Activated CD4-positive, alpha-beta memory T cell treated with anti-CD3 and anti-CD28 coated beads, Interleukin-2, amount 10 ng/mL, durations not matched to agents 7 days and 5 days (primary cell): ENCODE results near the gene ST6GALNAC4. TPM values are rescaled to one million over a fixed set of nuclear protein-coding genes. Genes with fewer than 3 reads are reported as not detected.

Experiments used
- total RNA-seq, 2 experiments: library from RNA; stranded (reverse); gene quantifications; one replicate each; pipeline ENCODE4 v1.2.3, GENCODE V29; 2021

ST6GALNAC4 gene
- total RNA-seq, 2 experiments from 2014 or later: 19.4 to 21.5 TPM

Other genes with a start within 250 kb of the ST6GALNAC4 start
- gene CFAP157, start 210.1 kb downstream of the ST6GALNAC4 start, total RNA-seq: not detected
- gene PTRH1, start 201.4 kb downstream of the ST6GALNAC4 start, total RNA-seq: 10 to 100 TPM; 10.5 to 12.0 TPM
- 1 to 10 TPM; 5.0 to 5.2 TPM for gene TTC16, start 201.0 kb downstream of the ST6GALNAC4 start, total RNA-seq
- gene TOR2A, start 181.7 kb downstream of the ST6GALNAC4 start, total RNA-seq: 10 to 100 TPM; 20.6 to 23.3 TPM
- gene SH2D3C, start 138.4 kb downstream of the ST6GALNAC4 start, total RNA-seq: 10 to 100 TPM; 80.8 to 81.9 TPM
- 100 to 1,000 TPM; 112 to 115 TPM for gene CDK9, start 131.0 kb downstream of the ST6GALNAC4 start, total RNA-seq
- gene FPGS, start 114.2 kb downstream of the ST6GALNAC4 start, total RNA-seq: 10 to 100 TPM; 65.6 to 65.8 TPM
- gene ENG, start 62.4 kb downstream of the ST6GALNAC4 start, total RNA-seq: 10 to 100 TPM; 13.1 to 14.1 TPM
- gene AK1, start 39.4 kb downstream of the ST6GALNAC4 start, total RNA-seq: 10 to 100 TPM; 80.9 to 81.9 TPM
- 100 to 1,000 TPM; 141 to 146 TPM for gene ST6GALNAC6, start 17.4 kb downstream of the ST6GALNAC4 start, total RNA-seq
- gene PIP5KL1, start 13.7 kb upstream of the ST6GALNAC4 start, total RNA-seq: 1 to 10 TPM; 1.5 to 1.9 TPM
- 10 to 100 TPM; 48.2 TPM for gene DPM2, start 20.8 kb upstream of the ST6GALNAC4 start, total RNA-seq
- gene EEIG1, start 63.9 kb upstream of the ST6GALNAC4 start, total RNA-seq: 100 to 1,000 TPM; 212 to 218 TPM
- gene NAIF1, start 150.3 kb upstream of the ST6GALNAC4 start, total RNA-seq: 10 to 100 TPM; 12.0 to 14.1 TPM
- 10 to 100 TPM; 21.3 to 22.2 TPM for gene SLC25A25, start 151.2 kb upstream of the ST6GALNAC4 start, total RNA-seq
- gene PTGES2, start 210.7 kb upstream of the ST6GALNAC4 start, total RNA-seq: 10 to 100 TPM; 35.6 to 38.1 TPM
- not detected for gene LCN2, start 232.4 kb upstream of the ST6GALNAC4 start, total RNA-seq
- 10 to 100 TPM; 91.3 to 94.1 TPM for gene BBLN, start 243.2 kb upstream of the ST6GALNAC4 start, total RNA-seq